SW480 (cell line): ENCODE measurements around the gene APC.
"Not testable (repeated sequence)": the region's sequence is repeated elsewhere in the genome, so short reads cannot be mapped to it uniquely, and the experiment has no call there.

Source experiments
- DNase-seq: peaks from one replicate; pipeline ENCODE4 v3.0.0-alpha.2; 2016; ENCODE audit warnings: low spot score

The APC gene

DNA sequence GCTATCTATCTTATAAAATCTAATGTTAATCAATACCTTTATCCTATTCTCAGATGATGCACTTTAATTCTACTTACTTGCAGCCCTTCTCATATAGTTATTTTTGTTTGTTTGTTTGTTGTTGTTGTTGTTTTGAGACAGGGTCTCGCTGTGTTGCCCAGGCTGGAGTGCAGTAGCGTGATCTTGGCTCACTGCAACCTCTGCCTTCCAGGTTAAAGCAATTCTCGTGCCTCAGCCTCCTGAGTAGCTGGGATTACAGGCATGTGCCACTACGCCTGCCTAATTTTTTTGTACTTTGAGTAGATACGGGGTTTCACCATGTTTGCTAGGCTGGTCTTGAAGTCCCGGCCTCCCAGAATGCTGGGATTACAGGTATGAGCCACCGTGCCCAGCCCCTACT is 20.8 kb upstream of the APC start:
- not testable (repeated sequence) for DNase-seq

DNA sequence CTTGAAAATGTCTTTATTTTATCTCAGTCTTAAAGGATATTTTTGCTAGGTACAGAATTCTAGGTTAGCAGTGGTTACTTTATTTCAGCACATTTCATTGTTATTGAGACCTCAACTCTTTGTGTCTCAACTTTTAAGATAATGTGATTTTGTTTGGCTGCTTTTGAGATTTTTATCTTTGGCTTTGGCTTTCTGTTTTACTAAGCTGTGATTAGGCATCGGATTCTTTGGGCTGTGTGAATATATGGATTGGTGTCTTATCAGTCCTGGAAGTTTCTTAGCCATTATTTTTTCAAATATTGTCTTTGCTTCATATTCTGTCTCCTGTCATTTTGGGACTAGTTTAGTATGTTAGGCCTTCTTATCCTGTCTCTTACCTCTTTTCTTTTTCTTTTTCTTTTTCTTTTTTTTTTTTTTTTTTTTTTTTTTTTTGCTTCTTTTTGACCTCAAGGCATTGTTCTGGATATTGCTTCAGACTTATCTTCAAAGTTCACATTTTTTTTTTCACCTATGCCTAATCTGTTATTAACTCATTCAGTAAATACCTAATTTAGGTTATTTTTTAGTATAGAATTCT is 20.1 kb upstream of the APC start:
- no peak for DNase-seq

GRCh38 chr5:112718344-112718743 is 19.3 kb upstream of the APC start:
- no peak for DNase-seq

- no peak for DNase-seq
These were observed 17.1 kb upstream of the APC start for GRCh38 chr5:112720576-112720975.

- no peak for DNase-seq
These were observed 12.8 kb upstream of the APC start for GRCh38 chr5:112724901-112725300.

- DNase-seq, result no peak
These were observed 8.1 kb upstream of the APC start for GRCh38 chr5:112729630-112730029.

DNA sequence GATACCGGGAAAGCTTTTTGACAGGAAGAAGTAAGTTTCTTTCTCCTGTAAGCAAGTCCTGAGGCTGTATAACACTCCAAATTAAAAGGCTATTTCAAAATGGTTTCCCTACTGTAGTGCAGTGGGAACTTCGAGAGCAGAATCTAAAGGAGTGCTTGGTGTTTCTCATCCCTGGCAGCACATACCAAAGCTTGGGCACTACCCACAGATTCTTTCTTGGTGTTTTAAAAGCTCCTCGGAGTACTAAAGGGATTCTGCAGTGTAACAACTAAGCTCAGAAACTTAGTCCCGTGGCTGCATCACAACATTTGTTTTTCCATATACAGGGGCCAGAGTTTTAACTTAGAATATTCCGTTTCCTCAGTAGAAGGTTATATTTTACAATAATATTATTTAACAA is 5.6 kb upstream of the APC start:
- no peak for DNase-seq

- DNase-seq, result no peak
These were observed 4.1 kb upstream of the APC start for GRCh38 chr5:112733586-112733985.

- no peak for DNase-seq
These were observed 3.1 kb upstream of the APC start for GRCh38 chr5:112734597-112734996.

- no peak for DNase-seq
These were observed 2.0 kb upstream of the APC start for GRCh38 chr5:112735702-112736101.

GRCh38 chr5:112737070-112737462 is 619 bp upstream of the APC start:
- DNase-seq, result no peak

DNA sequence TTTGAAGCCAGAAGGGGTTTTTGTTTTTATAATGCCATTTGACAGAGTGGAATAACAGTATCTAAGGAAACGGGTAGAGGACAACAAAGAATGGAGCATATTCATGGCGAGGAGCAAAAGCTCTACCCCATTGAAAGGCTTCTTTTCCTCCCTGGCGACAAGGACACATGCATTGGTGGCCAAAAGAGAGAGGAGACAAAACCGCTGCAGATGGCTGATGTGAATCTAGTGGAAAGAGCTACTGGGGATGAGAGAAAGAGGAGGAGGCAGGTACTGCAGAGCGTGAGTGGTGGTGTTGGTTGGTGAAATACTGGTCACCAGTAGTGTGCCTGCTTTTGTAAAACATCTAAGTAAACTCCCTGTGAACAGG is 491 bp downstream of the APC start:
- peak; percentile 46 for DNase-seq

DNA sequence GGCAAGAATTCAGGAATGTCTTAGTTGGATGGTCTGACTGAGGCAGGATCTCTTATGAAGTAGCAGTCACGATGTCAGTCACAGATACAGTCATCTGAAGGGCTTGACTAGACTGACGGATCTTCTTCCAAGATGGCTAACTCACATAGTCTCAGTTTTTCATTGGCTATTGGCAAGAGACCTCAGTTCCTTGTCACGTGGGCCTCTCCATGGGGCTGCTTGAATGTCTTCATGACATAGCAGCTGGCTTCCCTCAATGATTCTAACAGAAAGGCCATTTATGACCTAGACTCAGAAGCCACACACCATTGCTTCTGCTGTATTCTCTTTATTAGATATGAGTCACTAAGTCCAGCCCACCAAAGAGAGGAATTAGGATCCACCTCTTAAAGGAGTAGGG is 4.7 kb downstream of the APC start:
- DNase-seq, result peak; percentile 27

- no peak for DNase-seq
These were observed 5.9 kb downstream of the APC start for GRCh38 chr5:112743631-112744030.

GRCh38 chr5:112752335-112752734 is 14.7 kb downstream of the APC start:
- DNase-seq, result no peak

DNA sequence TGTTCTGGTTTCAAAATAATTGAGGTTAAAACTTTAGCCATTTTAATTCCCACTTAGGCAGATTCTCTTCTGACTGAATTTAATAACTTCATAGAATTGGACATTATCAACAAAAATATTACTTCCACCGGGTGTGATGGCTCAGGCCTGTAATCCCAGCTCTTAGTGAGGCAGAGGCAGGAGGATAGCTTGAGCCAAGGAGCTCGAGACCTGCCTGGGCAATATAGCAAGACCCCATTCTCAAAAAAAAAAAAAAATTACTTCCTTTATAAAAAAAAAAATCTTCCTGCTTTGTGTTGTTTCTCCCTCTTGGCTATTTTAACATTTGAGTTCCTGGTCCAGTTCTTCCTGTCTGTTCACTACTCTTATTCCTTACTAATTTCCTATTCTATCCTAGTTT is 18.0 kb downstream of the APC start:
- no peak for DNase-seq

DNA sequence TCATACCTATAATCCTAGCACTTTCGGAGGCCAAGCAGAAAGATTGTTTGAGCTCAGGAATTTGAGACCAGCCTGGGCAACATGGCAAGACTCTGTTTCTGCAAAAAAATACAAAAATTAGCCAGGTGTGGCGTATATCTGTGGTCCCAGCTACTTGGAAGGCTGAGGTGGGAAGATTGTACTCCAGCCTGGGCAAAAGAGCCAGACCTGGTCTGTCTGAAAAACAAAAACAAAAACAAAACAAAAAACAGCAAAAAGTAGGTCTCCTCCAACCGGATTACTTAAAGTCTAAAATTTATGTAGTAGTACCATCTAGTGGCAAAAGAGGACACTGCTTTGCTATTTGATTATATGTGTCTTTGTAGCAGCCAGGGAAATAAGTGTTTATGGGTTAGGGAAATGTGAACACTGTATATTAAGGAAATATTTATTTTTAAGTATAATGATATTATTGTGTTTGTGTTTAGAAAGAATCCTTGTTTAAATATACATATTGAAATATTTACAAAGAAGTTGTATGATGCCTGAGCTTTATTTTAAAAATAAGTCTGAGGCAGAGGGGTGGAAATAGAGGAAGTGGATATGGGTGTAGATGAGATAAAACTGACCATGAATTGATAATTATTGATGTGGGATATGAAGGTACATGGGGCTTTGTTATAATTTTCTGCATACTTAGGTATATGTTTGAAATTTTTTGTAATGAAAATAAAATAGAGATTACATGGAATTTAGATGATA is 20.0 kb downstream of the APC start:
- peak; percentile 78 for DNase-seq

GRCh38 chr5:112758676-112759075 is 21.0 kb downstream of the APC start:
- DNase-seq, result no peak

DNA sequence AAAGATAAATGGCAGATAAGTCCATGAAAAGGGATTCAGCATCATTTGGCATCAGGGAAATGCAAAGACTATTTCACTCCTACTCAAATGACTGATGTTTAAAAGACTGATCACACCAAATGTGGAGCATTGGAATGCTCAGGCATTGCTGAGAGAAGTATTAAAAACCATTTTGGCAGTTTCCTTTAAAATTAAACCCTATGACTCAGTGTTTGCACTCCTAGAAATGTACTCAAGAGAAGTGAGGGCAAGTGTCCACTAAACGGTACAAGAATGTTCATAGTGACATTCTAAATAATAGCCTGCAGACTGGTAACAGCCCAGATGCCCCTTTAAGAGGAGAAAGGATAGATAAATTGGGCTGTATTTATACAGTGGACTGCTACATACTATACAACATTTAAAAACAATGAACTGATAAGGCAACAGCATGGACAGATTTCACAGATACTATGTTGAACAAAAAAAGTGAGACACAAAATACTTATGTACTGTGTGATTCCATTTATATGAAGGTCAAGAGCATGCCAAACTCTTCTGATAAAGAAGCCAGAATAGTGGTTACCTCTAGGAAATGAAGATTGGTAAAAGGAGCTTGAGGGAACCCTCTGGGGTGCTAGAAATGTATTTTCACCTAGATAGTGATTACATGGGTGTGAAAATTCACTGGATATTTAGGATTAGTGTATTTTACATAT is 24.6 kb downstream of the APC start:
- DNase-seq, result no peak

GRCh38 chr5:112763165-112763564 is 25.5 kb downstream of the APC start:
- no peak for DNase-seq

DNA sequence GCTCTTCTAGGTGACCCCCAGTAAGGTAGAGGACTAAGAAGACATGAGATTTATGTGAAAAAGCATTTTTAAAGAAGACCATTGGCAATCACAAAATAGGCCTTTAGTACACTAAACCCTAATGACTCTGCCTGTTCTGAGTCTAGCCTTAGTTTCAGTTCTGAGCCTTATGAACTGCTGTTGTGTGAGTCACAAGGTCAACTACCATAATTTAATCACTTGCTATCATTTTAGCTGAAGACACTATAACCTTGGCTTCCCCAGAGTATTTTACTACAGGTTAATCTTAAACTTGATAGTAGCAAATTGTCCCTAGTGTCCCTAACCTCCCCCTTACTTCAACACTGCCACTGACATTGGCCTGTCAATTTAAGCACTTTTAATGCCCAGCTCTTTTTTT is 34.4 kb downstream of the APC start:
- DNase-seq, result no peak

- DNase-seq, result no peak
These were observed 38.7 kb downstream of the APC start for GRCh38 chr5:112776301-112776856.

DNA sequence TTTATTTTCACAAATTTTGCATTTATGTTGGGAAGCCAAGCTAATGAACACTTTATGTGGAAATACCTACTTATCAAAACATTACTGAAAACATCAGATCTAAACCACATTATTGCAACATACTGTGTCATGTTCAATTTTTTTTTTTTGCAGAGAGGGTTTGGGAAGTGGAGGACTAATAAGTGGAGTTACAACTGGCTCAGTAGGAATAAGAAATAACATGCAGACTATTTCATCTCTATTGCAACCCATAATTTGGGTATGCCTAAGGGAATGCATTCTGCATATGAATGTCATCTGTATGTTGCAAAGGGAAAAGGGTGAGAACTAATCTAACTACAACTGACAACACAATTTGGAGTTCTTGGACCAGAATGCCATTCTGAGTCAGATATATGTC is 41.8 kb downstream of the APC start:
- DNase-seq, result no peak
